ENCODE data around the gene EGLN1. TPM values are rescaled to one million over a fixed set of nuclear protein-coding genes. Genes with fewer than 3 reads are reported as not detected.

The EGLN1 gene
- total RNA-seq, 2 experiments from 2014 or later: 19.0 to 36.6 TPM

DNA sequence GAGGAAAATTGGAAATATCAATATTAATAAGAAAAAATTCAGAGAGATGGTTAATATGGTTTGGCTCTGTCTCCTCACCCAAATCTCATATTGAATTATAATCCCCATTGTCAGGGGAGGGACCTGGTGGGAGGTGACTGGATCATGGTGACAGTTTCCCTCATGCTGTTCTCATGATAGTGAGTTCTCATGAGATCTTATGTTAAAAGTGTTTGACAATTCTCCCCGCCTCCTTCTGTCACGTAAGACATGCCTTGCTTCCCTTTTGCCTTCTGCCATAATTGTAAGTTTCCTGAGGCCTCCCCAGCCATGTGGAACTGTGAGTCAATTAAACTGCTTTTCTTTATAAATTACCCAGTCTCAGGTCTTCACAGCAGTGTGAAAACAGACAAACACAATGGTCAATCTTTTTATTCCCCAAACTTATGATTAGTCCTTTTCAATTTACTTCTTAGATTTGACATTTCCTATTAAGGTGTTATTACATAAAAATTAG lies 11.0 kb downstream of the EGLN1 start:
- Histone ChIP-seq H4K20me1 (ENCODE audit: insufficient read depth, low read length) (peaks cover 7% of the 10 kb centered on the region; the same call in 1 of the 2 replicates), H2AFZ (ENCODE audit: low read length) (no peak overlapping the region), H3K36me3 (ENCODE audit: insufficient read depth, low read length) (peaks cover 36% of the 10 kb centered on the region), H3K4me2 (ENCODE audit: low read length) (no peak overlapping the region), H3K9me2 (ENCODE audit: insufficient read depth, low read length) (no peaks in the 10 kb centered on the region), H3K4me3 (ENCODE audit: low read depth, low read length, poor library complexity, severe bottlenecking) (no peak overlapping the region), H3K27ac (ENCODE audit: low read depth, low read length, poor library complexity, severe bottlenecking) (no peak overlapping the region), H3K4me1 (ENCODE audit: insufficient read depth, low read length, poor library complexity, severe bottlenecking) (no peaks in the 10 kb centered on the region), H3K9me3 (ENCODE audit: low read length) (no peaks in the 10 kb centered on the region), H3K79me2 (ENCODE audit: insufficient read depth, low read depth, low read length) (peaks cover 39% of the 10 kb centered on the region; the same call in 1 of the 2 replicates)
- ChIA-PET CTCF (ENCODE audit: unreplicated experiment) (no interaction called here), POLR2A (interaction anchor here (0.7 to 1.9 kb wide), 2 partner anchors 9 to 10 kb away, joined by 4 to 10 read pairs; no protein-coding TSS in a partner anchor)
- TF ChIP-seq EZH2phosphoT487 (IDR thresholded peaks at IDR 0.05; ENCODE audit: borderline replicate concordance, low read depth, low read length): no peak
- TF ChIP-seq, protein P1, sequence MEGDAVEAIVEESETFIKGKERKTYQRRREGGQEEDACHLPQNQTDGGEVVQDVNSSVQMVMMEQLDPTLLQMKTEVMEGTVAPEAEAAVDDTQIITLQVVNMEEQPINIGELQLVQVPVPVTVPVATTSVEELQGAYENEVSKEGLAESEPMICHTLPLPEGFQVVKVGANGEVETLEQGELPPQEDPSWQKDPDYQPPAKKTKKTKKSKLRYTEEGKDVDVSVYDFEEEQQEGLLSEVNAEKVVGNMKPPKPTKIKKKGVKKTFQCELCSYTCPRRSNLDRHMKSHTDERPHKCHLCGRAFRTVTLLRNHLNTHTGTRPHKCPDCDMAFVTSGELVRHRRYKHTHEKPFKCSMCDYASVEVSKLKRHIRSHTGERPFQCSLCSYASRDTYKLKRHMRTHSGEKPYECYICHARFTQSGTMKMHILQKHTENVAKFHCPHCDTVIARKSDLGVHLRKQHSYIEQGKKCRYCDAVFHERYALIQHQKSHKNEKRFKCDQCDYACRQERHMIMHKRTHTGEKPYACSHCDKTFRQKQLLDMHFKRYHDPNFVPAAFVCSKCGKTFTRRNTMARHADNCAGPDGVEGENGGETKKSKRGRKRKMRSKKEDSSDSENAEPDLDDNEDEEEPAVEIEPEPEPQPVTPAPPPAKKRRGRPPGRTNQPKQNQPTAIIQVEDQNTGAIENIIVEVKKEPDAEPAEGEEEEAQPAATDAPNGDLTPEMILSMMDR (conservative IDR thresholded peaks at IDR 0.05; ENCODE audit: low read length): no peak
- intact Hi-C loops (cut with micrococcal nuclease; ENCODE audit: unreplicated experiment): no loop called here
- no TSS peak for BruUV-seq (replicated peaks)
- no peak for DNase-seq (ENCODE audit: low spot score)

DNA sequence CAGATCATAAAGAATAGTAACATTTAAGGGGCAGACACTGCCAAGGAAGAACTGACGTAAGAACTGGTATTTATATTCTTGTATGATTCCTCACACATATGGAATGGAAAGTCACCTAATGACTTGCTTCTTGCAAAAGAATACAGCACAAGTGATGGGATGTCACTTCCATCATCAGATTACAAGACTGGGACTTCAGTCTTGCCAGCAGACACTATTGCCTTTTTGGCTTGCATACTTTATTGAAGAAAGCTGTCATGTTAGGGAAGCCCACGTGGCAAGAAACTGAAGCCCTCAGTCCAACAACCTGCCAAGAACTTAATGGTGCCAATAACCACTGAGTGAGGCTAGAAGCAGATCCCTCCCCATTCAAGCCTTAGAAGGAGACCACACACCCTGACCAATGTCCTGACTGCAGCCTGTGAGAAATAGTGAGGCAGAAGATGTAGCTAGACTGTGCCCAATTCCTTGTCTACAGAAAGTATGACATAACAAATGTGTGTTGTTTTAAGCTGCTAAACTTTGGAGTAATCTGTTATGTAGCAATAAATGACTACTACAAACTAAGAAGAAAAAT lies 12.0 kb downstream of the EGLN1 start:
- H3K27ac ChIP-seq (ENCODE audit: low read depth, low read length, poor library complexity, severe bottlenecking): no peak overlapping the region
- no peak for TF ChIP-seq EZH2phosphoT487 (IDR thresholded peaks at IDR 0.05; ENCODE audit: borderline replicate concordance, low read depth, low read length)
- TF ChIP-seq, protein P1 (conservative IDR thresholded peaks at IDR 0.05; ENCODE audit: low read length): no peak
- no peaks in the 10 kb centered on the region for H3K9me3 ChIP-seq (ENCODE audit: low read length)
- H3K4me1 ChIP-seq (ENCODE audit: insufficient read depth, low read length, poor library complexity, severe bottlenecking): no peaks in the 10 kb centered on the region
- no peaks in the 10 kb centered on the region for H3K9me2 ChIP-seq (ENCODE audit: insufficient read depth, low read length)
- no peak overlapping the region for H2AFZ ChIP-seq (ENCODE audit: low read length)
- POLR2A ChIA-PET: interaction anchor here (1.9 kb wide), 1 partner anchor 10 kb away, joined by 10 read pairs; no protein-coding TSS in a partner anchor
- DNase-seq (ENCODE audit: low spot score): no peak
- H3K4me3 ChIP-seq (ENCODE audit: low read depth, low read length, poor library complexity, severe bottlenecking): no peak overlapping the region
- peaks cover 7% of the 10 kb centered on the region; the same call in 1 of the 2 replicates for H4K20me1 ChIP-seq (ENCODE audit: insufficient read depth, low read length)
- intact Hi-C loops (cut with micrococcal nuclease; ENCODE audit: unreplicated experiment): no loop called here
- H3K79me2 ChIP-seq (ENCODE audit: insufficient read depth, low read depth, low read length): peaks cover 29% of the 10 kb centered on the region; the same call in 1 of the 2 replicates
- peaks cover 36% of the 10 kb centered on the region for H3K36me3 ChIP-seq (ENCODE audit: insufficient read depth, low read length)
- H3K4me2 ChIP-seq (ENCODE audit: low read length): no peak overlapping the region
- BruUV-seq (replicated peaks): no TSS peak
- CTCF ChIA-PET (ENCODE audit: unreplicated experiment): no interaction called here

DNA sequence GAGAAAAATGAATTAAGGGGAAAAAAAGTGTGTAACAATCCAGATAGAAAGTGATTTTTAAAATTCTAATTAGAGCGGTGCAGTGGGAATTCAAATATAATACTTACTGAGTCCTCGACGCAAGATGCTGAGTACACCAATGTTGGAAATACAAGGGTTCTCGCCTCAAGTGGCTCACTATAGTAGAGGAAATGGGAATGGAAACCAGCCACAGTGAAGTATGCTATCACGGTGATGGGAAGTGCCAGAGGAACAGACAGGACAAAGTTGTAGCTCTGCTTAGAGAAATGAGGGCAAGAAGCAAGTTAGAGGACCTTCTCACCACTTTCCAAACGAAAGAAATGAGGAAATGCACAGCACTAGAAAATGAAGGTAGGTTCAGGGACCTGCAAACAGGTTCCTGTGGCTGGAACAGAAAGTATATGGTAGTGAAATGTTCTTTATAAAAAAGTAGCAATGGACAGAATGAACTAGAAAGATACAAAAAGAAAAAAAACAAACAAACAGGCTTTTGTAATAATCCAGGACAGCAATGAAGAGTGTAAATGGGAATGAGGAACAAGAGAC lies 13.5 kb downstream of the EGLN1 start:
- POLR2A ChIA-PET: no interaction called here
- DNase-seq (ENCODE audit: low spot score): no peak
- Histone ChIP-seq H3K4me1 (ENCODE audit: insufficient read depth, low read length, poor library complexity, severe bottlenecking) (no peaks in the 10 kb centered on the region), H3K9me3 (ENCODE audit: low read length) (no peaks in the 10 kb centered on the region), H3K27ac (ENCODE audit: low read depth, low read length, poor library complexity, severe bottlenecking) (no peak overlapping the region), H3K9me2 (ENCODE audit: insufficient read depth, low read length) (no peaks in the 10 kb centered on the region), H3K36me3 (ENCODE audit: insufficient read depth, low read length) (peaks cover 34% of the 10 kb centered on the region), H3K79me2 (ENCODE audit: insufficient read depth, low read depth, low read length) (peaks cover 34% of the 10 kb centered on the region; the same call in 1 of the 2 replicates), H3K4me3 (ENCODE audit: low read depth, low read length, poor library complexity, severe bottlenecking) (no peak overlapping the region), H2AFZ (ENCODE audit: low read length) (no peak overlapping the region), H4K20me1 (ENCODE audit: insufficient read depth, low read length) (peaks cover 7% of the 10 kb centered on the region; the same call in 1 of the 2 replicates), H3K4me2 (ENCODE audit: low read length) (no peak overlapping the region)
- CTCF ChIA-PET (ENCODE audit: unreplicated experiment): no interaction called here
- BruUV-seq (replicated peaks): no TSS peak
- intact Hi-C loops (cut with micrococcal nuclease; ENCODE audit: unreplicated experiment): no loop called here
- TF ChIP-seq, protein P1 (conservative IDR thresholded peaks at IDR 0.05; ENCODE audit: low read length): no peak
- TF ChIP-seq EZH2phosphoT487 (IDR thresholded peaks at IDR 0.05; ENCODE audit: borderline replicate concordance, low read depth, low read length): no peak
